Kasumi-1 (cell line): ENCODE measurements around the gene GPR180.
"Not testable (repeated sequence)": the region's sequence is repeated elsewhere in the genome, so short reads cannot be mapped to it uniquely, and the experiment has no call there.

Experiments used
- DNase-seq, 2 experiments: peaks; one replicate each; lab custom pipeline; 2025; lab: John Stamatoyannopoulos, UW

The GPR180 gene

DNA sequence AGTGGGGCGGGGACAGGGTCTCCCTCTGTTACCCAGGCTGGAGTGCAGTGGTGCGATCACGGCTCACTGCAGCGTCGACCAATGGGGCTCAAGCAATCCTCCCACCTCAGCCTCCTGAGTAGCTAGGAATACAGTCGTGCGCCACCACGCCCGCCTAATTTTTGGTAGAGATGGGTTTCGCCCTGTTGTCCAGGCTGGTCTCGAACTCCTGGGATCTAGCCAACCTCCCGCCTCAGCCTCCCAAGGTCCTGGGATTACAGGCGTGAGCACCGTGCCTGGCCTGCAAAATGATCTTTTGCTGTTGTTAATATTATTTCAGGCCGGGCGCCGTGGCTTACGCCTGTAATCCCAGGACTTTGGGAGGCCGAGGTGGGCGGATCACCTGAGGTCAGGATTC lies 5.1 kb upstream of the GPR180 start:
- no peak for DNase-seq

DNA sequence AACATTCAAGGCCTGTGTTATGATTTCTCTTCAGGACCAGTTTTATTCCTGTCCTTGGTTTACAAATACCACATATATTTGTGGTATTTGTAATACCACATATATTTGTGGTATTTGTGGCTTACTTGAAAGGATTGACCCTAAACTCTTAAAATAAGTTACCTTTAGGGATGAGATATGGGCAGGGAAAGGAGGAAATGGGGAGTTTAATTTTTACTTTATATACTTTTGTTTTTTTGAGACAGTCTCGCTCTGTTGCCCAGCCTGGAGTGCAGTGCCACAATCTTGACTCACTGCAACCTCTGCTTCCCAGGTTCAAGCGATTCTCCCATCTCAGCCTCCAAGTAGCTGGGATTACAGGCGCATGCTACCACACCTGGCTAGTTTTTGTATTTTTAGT lies 3.4 kb upstream of the GPR180 start:
- no peak for DNase-seq

DNA sequence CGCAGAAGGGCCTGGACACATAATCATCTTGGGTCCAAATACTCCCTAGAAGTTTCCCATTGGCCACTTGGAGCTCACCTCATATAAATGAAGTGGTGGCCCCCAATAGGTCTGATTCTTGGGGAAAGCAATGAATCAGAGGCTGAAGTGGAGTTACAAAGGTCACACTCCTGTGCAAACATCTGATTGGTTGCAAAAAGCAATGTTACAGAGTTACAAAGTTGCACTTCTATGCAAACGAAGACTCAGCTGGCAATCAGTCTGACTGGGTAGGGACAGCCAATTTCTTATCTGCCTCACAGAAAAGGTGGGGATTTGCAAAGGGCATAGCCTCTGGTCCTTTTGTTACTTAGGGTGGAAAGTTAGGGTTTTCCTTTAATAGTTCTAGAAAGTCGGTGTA lies 1.8 kb upstream of the GPR180 start:
- no peak for DNase-seq

- DNase-seq, result no peak
Measured at GRCh38 chr13:94602467-94602866, 810 bp downstream of the GPR180 start.

GRCh38 chr13:94607056-94607455 lies 5.4 kb downstream of the GPR180 start:
- DNase-seq, result no peak

DNA sequence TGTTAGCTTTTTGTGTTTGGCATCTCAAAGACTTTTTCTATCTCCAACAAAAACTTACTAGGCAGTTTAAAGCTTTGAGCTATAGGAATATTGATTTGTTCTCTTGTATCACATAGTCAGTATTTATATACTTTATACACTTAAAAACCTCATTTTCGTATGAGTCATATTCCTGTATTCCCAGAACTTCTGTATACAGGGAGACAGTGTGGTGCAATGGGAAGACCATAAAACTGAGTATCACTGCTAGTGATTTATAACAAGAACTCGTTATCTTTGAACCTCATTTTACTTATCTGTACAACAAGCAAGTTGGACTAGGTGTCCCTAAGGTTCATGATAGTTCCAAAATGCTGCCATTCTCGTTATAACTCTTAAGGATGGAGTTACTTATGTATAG lies 6.3 kb downstream of the GPR180 start:
- DNase-seq, result no peak

- DNase-seq, result no peak
Measured at GRCh38 chr13:94608586-94608985, 6.9 kb downstream of the GPR180 start.

- DNase-seq, result no peak
Measured at GRCh38 chr13:94609196-94609595, 7.5 kb downstream of the GPR180 start.

- no peak for DNase-seq
Measured at GRCh38 chr13:94610475-94610874, 8.8 kb downstream of the GPR180 start.

DNA sequence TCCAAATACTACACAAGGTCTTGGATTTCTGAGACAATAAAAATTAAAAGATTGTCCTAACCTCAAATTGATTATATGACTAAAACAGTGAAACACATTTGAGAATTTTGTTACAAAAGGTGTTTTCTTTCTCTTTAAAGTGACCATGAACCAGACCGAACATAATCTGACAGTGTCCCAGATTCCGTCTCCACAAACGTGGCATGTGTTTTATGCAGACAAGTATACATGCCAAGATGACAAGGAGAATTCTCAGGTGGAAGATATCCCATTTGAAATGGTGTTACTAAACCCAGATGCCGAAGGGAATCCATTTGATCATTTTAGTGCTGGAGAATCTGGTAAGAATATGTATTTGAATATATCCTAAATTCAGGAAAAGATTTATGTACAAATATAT lies 10.4 kb downstream of the GPR180 start:
- DNase-seq, result no peak

DNA sequence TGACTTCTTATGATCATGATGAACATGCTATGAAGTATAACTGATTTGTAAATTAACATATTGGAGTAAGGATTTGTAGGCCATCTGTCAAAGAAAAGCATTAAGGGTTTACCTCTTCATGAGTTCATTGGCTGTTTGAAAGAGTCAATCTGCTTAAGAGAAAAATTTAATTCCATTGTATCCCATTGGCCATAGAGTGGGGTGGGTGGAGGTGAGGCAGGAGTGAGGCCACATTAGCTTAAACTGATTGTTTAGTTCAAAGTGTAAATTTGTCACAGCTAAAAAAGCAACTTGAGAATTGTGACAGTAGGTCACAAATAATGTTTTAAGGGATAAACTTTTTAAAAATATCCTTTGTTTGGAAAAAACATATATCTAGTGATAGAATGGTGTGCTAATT lies 11.4 kb downstream of the GPR180 start:
- no peak for DNase-seq

DNA sequence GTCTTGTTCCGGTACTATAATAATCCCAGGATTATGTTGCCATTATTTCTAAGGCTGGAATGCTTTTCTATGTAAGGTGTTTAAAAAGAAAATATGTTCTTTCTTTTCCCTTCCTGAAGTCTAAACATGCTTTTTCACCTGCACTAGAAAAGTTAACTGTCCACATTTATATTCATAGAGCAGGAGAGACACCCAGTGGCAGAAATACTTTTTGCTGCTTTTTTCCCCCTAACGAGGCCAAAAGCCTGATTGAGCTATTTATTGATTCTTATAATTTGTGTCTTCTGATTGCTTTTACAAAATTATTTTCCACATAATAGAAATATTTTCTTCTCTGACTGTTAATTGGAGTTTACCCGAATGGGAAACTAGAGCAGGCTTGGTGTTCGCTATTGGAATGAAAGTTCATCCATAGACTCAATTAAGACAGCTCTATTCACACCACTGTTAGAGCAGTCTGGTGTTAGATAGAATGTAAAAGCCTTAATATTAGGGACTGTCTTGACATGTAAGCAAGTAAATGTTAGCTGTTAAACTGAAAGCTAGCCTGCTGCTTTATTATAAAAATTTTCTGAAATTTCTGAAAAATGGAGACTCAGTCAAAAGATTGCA lies 15.8 kb downstream of the GPR180 start:
- DNase-seq, result peak; percentile 31 to 62

DNA sequence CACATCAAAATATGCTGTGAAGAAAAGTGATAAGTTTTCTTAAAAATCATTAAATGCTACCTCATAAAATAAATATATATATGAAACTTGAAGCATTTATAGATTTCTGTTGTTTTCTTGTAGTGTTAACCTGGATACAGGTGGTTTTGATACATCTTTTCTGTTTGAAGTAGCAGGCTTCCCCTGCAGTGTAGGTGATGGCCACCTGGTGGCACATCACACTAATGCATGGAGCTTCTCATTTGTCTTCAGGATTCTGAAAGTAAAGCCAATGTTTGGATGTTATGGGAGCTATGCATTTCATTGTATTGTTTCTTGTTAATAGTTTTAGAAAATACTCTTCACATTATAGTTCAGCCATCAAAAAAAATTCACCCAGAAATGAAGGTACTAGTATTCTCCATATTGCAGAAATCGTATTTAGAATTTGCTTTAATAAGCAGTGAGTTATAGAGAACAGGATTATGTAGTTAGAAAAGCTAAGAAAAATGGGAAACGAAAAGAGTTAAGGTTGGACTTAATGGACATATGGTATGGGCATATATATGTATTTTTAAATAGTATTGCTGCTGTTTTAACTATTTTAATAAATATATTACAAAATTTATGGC lies 18.7 kb downstream of the GPR180 start:
- peak; percentile 17 to 55 for DNase-seq

- peak in 1 of 2 experiments; percentile 24 for DNase-seq
Measured at GRCh38 chr13:94622344-94622743, 20.7 kb downstream of the GPR180 start.

- no peak for DNase-seq
Measured at GRCh38 chr13:94623316-94623715, 21.7 kb downstream of the GPR180 start.

GRCh38 chr13:94630858-94631257 lies 29.2 kb downstream of the GPR180 start:
- DNase-seq, result no peak

- DNase-seq, result no peak
Measured at GRCh38 chr13:94632226-94632980, 30.7 kb downstream of the GPR180 start.

DNA sequence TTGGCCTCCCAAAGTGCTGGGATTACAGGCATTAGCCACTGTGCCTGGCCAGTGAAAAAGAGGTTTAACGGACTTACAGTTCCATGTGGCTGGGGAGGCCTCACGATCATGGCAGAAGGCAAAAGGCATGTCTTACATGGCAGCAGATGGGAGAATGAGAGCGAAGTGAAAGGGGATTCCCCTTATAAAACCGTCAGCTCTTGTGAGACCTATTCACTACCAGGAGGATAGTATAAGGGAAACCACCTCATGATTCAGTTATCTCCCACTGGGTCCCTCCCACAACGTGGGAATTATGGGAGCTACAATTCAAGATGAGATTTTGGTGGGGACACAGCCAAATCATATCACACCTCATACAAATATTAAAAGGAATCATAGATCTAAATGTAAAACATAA lies 34.4 kb downstream of the GPR180 start:
- not testable (repeated sequence) for DNase-seq

DNA sequence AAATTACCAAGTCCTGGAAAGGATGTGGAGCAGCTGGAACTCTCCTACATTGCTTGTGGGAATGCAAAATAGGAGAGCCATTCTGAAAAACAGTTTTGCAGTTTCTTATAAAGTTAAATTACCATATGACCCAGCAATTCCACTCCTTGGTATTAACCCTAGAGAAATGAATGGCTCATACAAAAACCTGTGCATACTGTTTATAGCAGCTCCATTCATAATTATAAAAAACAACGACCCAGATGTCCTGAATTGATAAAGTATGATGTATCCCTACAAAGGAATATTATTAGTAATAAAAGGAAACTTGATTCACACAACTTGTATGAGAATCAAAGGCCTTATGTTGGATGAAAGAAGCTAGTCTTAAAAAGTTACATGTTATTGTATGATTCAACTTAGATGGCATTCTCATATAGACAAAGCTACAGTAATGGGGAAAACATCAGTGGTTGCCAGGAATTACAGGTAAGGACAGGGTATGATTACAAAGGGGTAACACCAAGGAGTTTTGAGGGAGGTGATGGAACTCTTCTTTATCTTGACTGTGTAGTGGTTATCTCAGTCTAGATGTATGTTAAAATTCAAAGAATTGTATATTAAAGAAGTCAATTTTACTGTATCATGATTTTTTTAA lies 35.4 kb downstream of the GPR180 start:
- no peak for DNase-seq

- DNase-seq, result not testable (repeated sequence)
Measured at GRCh38 chr13:94637677-94638076, 36.0 kb downstream of the GPR180 start.

- no peak for DNase-seq
Measured at GRCh38 chr13:94640721-94641120, 39.1 kb downstream of the GPR180 start.

DNA sequence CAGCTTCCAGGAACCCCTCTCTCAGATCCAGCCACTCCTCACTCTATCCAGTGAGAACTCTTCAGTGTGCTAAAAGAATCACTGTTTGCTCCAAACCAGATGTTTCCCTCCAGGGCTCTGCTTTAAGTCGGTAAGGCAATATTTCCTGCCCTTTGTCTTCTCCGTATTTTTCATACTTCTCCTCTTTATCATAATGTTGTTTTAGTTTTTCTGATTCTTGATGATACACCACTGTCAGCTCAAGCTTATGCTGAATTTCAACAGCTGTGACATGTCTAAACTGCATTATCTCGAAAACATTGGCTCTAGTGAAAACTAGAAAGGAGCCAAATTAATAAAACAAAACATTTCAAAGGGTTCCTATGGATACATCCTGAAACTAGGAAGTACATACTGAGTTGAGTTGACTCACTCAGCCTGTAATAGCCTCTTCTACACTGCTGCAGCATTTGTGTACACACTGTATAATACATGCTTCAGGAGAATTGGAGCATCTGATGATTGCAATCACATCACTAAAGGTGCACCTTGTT lies 39.8 kb downstream of the GPR180 start:
- DNase-seq, result no peak

- no peak for DNase-seq
Measured at GRCh38 chr13:94646904-94647303, 45.2 kb downstream of the GPR180 start.
